Uterus (tissue), 2 donors: ENCODE results near the gene YWHAQ.

ENCODE experiments used
- CTCF ChIP-seq, 4 experiments: fragments of 200-600 bp in 2 of 4; fragments of 450-650 bp in 2 of 4; sonication (generic) in 2 of 4; IDR thresholded peaks; one replicate each; pipeline ENCODE4 v1.5.1; 2016 to 2019; ENCODE audit warnings: antibody characterized with exemption in 4 of 4, mild to moderate bottlenecking in 2 of 4, moderate library complexity in 1 of 4
- POLR2A ChIP-seq, 2 donors: fragments of 450-650 bp; IDR thresholded peaks; one replicate each; pipeline ENCODE4 v1.6.1; 2016; ENCODE audit warnings: antibody characterized with exemption in 2 of 2, mild to moderate bottlenecking in 1 of 2, moderate library complexity in 1 of 2

- no peak for TF ChIP-seq CTCF (IDR thresholded peaks at IDR 0.05)
- TF ChIP-seq POLR2A (IDR thresholded peaks at IDR 0.05), result no peak
These were observed 81.4 kb downstream of the YWHAQ start for GRCh38 chr2:9549420-9549819.
